HG02763 (cell line): ENCODE results near the gene KCNK10.
A peak's percentile ranks its signal among the peaks of the same experiment; 100 is the strongest.

Experiments used
- ATAC-seq: cut with Tn5 transposase; IDR thresholded peaks from one replicate; pipeline ENCODE4 v1.9.1; 2021; ENCODE audit warnings: mild to moderate bottlenecking, moderate library complexity; ENCODE audit not compliant: unreplicated experiment

Gene KCNK10, protein sequence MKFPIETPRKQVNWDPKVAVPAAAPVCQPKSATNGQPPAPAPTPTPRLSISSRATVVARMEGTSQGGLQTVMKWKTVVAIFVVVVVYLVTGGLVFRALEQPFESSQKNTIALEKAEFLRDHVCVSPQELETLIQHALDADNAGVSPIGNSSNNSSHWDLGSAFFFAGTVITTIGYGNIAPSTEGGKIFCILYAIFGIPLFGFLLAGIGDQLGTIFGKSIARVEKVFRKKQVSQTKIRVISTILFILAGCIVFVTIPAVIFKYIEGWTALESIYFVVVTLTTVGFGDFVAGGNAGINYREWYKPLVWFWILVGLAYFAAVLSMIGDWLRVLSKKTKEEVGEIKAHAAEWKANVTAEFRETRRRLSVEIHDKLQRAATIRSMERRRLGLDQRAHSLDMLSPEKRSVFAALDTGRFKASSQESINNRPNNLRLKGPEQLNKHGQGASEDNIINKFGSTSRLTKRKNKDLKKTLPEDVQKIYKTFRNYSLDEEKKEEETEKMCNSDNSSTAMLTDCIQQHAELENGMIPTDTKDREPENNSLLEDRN

GRCh38 chr14:88323086-88323522 is at the start of gene KCNK10:
KCNK10 (minus strand) TSS chr14:88323269; CDS start chr14:88322798, 471 bp downstream.
- ATAC-seq: no peak

DNA sequence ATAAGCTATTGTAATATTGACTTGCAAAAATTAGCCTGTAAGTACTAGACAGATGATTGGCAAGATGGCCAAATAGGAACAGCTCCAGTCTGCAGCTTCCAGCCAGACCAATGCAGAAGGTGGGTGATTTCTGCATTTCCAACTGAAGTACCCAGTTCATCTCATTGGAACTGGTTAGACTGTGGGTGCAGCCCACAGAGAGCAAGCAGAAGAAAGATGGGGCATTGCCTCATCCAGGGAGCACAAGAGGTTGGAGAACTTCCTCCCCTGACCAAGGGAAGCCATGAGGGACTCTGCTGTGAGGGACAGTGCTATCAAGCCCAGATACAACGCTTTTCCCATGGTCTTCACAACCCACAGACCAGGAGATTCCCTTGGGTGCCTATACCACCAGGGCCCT is 46.4 kb upstream of the KCNK10 start:
- ATAC-seq: no peak

- no peak for ATAC-seq
These were observed 41.8 kb upstream of the KCNK10 start for GRCh38 chr14:88364710-88365413.

DNA sequence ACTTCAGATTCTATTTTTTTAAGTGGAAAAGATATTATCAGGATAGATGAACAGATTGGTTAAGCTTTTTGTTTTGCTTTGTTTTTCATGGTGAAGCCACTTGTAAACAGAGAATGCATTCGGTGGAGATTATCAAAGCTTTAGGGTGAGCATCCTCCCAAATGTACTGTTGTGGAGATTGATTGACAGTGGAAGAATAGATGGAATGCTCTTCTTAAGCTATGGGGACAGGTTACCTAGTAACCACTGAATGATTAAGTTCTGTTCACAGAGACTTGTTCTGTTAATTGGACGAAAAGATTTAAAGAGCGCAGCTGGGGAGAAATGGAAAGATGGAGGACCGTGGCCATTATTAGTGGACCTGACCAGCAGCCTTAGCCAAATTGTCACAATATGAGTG is 40.6 kb upstream of the KCNK10 start:
- no peak for ATAC-seq

GRCh38 chr14:88359500-88359899 is 36.4 kb upstream of the KCNK10 start:
- no peak for ATAC-seq

DNA sequence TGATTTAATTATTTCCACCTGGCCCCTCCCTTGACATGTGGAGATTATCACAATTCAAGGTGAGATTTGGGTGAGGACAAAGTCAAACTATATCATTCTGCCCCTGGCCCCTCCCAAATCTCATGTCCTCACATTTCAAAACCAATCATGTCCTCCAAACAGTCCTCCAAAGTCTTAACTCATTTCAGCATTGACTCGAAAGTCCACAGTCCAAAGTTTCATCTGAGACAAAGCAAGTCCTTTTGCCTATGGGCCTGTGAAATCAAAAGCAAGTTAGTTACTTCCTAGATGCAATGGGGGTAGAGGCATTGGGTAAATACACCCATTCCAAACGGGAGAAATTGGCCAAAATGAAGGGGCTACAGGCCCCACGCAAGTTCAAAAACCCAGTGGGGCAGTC is 31.3 kb upstream of the KCNK10 start:
- no peak for ATAC-seq

- no peak for ATAC-seq
These were observed 29.6 kb upstream of the KCNK10 start for GRCh38 chr14:88352698-88353097.

DNA sequence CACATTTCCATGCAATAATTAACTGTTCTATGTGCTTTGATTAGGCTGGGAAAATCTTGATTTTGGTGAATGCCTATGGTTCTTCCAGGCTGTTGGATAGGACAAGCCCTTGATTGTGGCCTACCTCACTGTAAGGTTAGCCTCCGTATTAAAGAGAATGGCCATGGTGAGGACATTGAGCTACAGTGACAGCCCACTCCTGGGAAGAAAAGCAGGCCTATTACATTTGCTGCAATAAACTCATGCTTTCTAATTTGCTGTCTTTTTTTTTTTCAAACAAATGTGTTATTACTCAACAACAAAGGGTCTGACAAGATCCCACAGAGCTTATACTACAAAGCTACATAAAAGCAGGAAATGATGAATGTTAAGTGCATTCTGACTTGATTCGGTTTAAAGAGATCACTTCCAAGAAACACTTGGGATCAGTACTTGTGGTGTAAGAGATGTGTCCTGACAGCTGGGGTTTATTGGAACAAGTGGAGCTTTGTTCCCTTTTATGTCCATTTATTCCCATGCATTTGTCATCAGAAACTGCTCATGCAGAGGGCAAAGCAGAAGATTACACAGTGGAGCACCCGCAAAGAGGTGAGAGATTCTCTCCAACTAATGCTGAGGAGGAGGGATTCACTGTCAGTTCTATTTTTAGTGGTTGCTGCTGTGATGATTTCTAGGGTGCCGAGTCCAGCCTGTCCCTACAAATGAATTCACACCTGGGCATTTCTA is 29.1 kb upstream of the KCNK10 start:
- no peak for ATAC-seq

- no peak for ATAC-seq
These were observed 25.5 kb upstream of the KCNK10 start for GRCh38 chr14:88348546-88348945.

DNA sequence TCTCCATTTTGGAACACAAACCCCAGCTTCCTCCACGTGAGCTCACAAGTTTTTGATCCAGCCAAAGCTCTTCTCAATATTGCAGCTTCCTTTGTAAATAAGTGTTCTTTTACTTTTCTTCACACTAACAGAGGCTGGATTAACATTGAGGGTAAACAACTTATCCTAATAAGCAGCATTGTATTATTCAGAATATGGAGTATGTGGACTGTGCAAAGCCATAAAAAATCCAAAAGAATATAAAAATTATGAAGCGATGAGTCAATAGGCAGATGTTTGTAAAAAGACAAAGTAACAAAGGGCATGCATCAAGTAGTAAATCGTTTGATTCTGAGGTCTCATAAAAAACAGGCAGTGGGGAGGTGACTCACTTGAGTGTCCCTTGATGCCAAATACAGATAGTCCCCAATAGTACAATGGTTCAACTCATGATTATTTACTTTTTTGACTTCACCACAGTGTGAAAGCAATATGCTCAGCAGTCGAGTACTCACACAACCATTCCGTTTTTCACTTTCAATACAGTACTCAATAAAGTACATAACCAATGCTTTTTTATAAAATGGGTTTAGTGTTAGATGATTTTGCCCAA is 23.1 kb upstream of the KCNK10 start:
- ATAC-seq: no peak

DNA sequence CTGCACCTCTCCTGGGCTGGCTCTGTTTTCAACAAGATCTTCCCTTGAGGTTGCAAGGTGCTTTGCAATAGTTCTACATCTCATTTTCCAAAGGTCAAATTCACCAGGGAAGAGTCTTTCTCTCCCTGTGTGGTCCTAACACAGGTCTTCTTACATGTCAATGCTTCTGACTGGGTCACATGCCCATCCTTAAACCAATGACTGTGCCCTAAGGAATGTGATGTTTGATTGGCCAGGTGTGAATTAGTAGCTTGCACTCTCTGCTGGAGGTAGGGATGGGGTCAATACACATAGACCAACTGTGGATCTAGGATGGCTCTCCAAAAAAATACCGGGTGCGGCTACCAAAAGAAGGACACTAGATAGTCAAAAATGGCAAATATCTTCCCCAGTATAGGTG is 19.9 kb upstream of the KCNK10 start:
- no peak for ATAC-seq

- ATAC-seq: no peak
These were observed 17.3 kb upstream of the KCNK10 start for GRCh38 chr14:88340357-88340756.

- ATAC-seq: no peak
These were observed 10.0 kb upstream of the KCNK10 start for GRCh38 chr14:88333036-88333435.

DNA sequence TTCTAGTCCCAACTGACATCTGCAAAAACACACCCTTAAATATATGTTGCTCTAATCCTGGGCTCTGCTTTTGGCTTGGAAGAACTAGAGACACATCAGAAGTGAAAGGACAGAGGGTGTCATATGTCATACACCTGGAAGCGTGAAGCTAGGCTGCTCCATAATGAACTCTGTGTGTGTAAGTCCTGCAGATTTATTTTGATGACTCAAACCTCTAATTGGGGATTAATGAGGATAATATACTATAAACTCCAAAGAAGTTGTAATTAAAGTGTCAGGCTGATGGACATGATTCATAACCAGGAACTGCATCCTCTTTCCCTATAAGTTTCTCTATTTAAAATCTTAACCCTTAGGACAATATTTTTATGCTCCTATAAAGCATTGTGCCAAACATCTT is 4.4 kb upstream of the KCNK10 start:
- no peak for ATAC-seq

- ATAC-seq: no peak
These were observed 3.5 kb upstream of the KCNK10 start for GRCh38 chr14:88326352-88327103.

- no peak for ATAC-seq
These were observed 2.8 kb upstream of the KCNK10 start for GRCh38 chr14:88325883-88326282.

- ATAC-seq: no peak
These were observed 1.9 kb upstream of the KCNK10 start for GRCh38 chr14:88324930-88325329.

DNA sequence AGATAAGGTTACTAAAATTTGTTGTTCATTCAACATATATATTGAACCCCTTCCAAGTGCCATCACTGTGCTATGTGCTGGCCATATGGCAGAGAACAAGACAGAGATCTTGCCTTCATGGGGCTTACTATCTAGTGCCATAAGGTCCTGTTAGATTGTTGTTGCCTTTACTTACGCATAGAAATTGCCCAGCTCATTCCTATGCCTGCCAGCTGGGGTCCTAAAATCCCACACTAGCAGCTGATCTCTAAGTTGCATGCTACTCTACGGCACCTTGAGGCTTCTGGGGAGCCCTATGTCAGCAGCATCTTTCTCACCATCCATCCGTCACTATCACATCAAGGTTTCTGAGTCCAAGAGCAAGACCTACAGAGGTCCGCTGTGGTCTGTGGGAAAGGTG is 1.4 kb upstream of the KCNK10 start:
- no peak for ATAC-seq

GRCh38 chr14:88323523-88324199 is 592 bp upstream of the KCNK10 start:
- peak; percentile 96 for ATAC-seq
